DOHH2 (cell line): Measurements from ENCODE around the gene PRSS53.

Experiments
- H3F3A ChIP-seq: fragments of 200-600 bp; sonication (generic), shearing (Covaris generic); 2 replicates; pipeline ENCODE4 v1.6.0; 2016; ENCODE audit warnings: antibody characterized with exemption, mild to moderate bottlenecking; ENCODE audit not compliant: control insufficient read depth, insufficient read depth
- H3K27ac ChIP-seq: fragments of 200-600 bp; sonication (generic); 2 replicates; pipeline ENCODE4 v1.5.1; 2014; ENCODE audit warnings: low read depth, mild to moderate bottlenecking, low read length, moderate library complexity
- H3K27me3 ChIP-seq: fragments of 200-600 bp; sonication (generic); 2 replicates; pipeline ENCODE4 v1.6.1; 2014; ENCODE audit warnings: mild to moderate bottlenecking, low read length, mixed read lengths; ENCODE audit not compliant: control insufficient read depth
- H3K36me3 ChIP-seq: fragments of 200-600 bp; sonication (generic); 2 replicates; pipeline ENCODE4 v1.6.1; 2014; ENCODE audit warnings: mild to moderate bottlenecking, low read length, moderate library complexity, mixed read lengths; ENCODE audit not compliant: control insufficient read depth
- H3K4me1 ChIP-seq: fragments of 200-600 bp; sonication (generic); 2 replicates; pipeline ENCODE4 v1.6.1; 2014; ENCODE audit warnings: mild to moderate bottlenecking, low read length, mixed read lengths; ENCODE audit not compliant: control insufficient read depth
- H3K4me2 ChIP-seq: fragments of 200-600 bp; sonication (generic); 2 replicates; pipeline ENCODE4 v1.6.0; 2014; ENCODE audit warnings: mild to moderate bottlenecking, low read length, moderate library complexity
- H3K4me3 ChIP-seq: fragments of 200-600 bp; sonication (generic); 2 replicates; pipeline ENCODE4 v1.5.1; 2014; ENCODE audit warnings: mild to moderate bottlenecking, low read length, mixed read lengths
- H3K79me2 ChIP-seq: fragments of 200-600 bp; sonication (generic); 2 replicates; pipeline ENCODE4 v1.6.1; 2014; ENCODE audit warnings: mild to moderate bottlenecking, low read length, mixed read lengths; ENCODE audit not compliant: control insufficient read depth
- H3K9me2 ChIP-seq: fragments of 200-600 bp; sonication (generic); replicated peaks from 2 replicates; pipeline ENCODE4 v1.6.1; 2014; ENCODE audit warnings: mild to moderate bottlenecking, low read length, mixed read lengths; ENCODE audit not compliant: control insufficient read depth
- H3K9me3 ChIP-seq: fragments of 200-600 bp; sonication (generic); 2 replicates; pipeline ENCODE4 v1.6.1; 2014; ENCODE audit warnings: antibody characterized with exemption, low read length, mixed read lengths; ENCODE audit not compliant: control insufficient read depth, insufficient read depth
- H4K20me1 ChIP-seq: fragments of 200-600 bp; sonication (generic); 2 replicates; pipeline ENCODE4 v1.6.0; 2014; ENCODE audit warnings: low read depth, mild to moderate bottlenecking, antibody characterized with exemption, low read length, moderate library complexity; ENCODE audit not compliant: control insufficient read depth, insufficient read depth
- CTCF ChIP-seq: fragments of 200-600 bp; sonication (generic); IDR thresholded peaks from one replicate; pipeline ENCODE4 v1.5.1; 2014; ENCODE audit warnings: antibody characterized with exemption, mild to moderate bottlenecking, low read depth, low read length; ENCODE audit not compliant: poor library complexity, severe bottlenecking
- EZH2phosphoT487 ChIP-seq: fragments of 200-600 bp; sonication (generic); IDR thresholded peaks from 2 replicates; pipeline ENCODE4 v1.6.1; 2017; ENCODE audit warnings: borderline replicate concordance, mild to moderate bottlenecking, antibody characterized with exemption, low read length, moderate library complexity, mixed read lengths

Gene PRSS53

GRCh38 chr16:31082368-31083045, 6.2 kb downstream of the PRSS53 start:
- no peak overlapping the region for H3K27ac ChIP-seq
- H3K4me2 ChIP-seq, result no peak overlapping the region
- no peaks in the 10 kb centered on the region for H3K27me3 ChIP-seq
- H3K36me3 ChIP-seq, result peaks cover 75% of the 10 kb centered on the region
- H3F3A ChIP-seq, result no peaks in the 10 kb centered on the region
- no peaks in the 10 kb centered on the region for H3K9me3 ChIP-seq
- H3K4me3 ChIP-seq, result no peak overlapping the region
- H3K4me1 ChIP-seq, result peaks cover 3% of the 10 kb centered on the region; the same call in 1 of the 2 replicates
- 0 out of 2 replicates have a peak, but pooled peaks cover 4% of the 10 kb centered on the region for H4K20me1 ChIP-seq
- H3K9me2 ChIP-seq, result no peaks in the 10 kb centered on the region
- H3K79me2 ChIP-seq, result peaks cover 37% of the 10 kb centered on the region
- TF ChIP-seq EZH2phosphoT487 (no peak), CTCF (no peak)

- peaks cover 83% of the 10 kb centered on the region for H3K36me3 ChIP-seq
- peaks cover 3% of the 10 kb centered on the region; the same call in 1 of the 2 replicates for H3K4me1 ChIP-seq
These were observed 7.1 kb downstream of the PRSS53 start for GRCh38 chr16:31081428-31082351.

GRCh38 chr16:31080756-31081419, 7.9 kb downstream of the PRSS53 start:
- Histone ChIP-seq H4K20me1 (0 out of 2 replicates have a peak, but pooled peaks cover 4% of the 10 kb centered on the region), H3K79me2 (peaks cover 54% of the 10 kb centered on the region), H3K4me3 (no peak overlapping the region), H3K36me3 (peaks cover 88% of the 10 kb centered on the region), H3F3A (no peaks in the 10 kb centered on the region), H3K27me3 (no peaks in the 10 kb centered on the region), H3K9me3 (no peaks in the 10 kb centered on the region), H3K9me2 (no peaks in the 10 kb centered on the region), H3K4me2 (no peak overlapping the region), H3K4me1 (peaks cover 4% of the 10 kb centered on the region; the same call in 1 of the 2 replicates), H3K27ac (no peak overlapping the region)
- no peak for TF ChIP-seq CTCF

More at GRCh38 chr16:31081428-31082351, 7.1 kb downstream of the PRSS53 start:
- H3K4me2 ChIP-seq, result no peak overlapping the region
- peaks cover 46% of the 10 kb centered on the region for H3K79me2 ChIP-seq
- no peak overlapping the region for H3K27ac ChIP-seq
- no peak overlapping the region for H3K4me3 ChIP-seq
- no peaks in the 10 kb centered on the region for H3K27me3 ChIP-seq
- 0 out of 2 replicates have a peak, but pooled peaks cover 4% of the 10 kb centered on the region for H4K20me1 ChIP-seq
- no peaks in the 10 kb centered on the region for H3K9me3 ChIP-seq
- H3K9me2 ChIP-seq, result no peaks in the 10 kb centered on the region
- no peaks in the 10 kb centered on the region for H3F3A ChIP-seq
- TF ChIP-seq CTCF (no peak), EZH2phosphoT487 (no peak)
